HG02763 (cell line): ENCODE measurements around the gene RPS4Y1.

Experiments
- ATAC-seq: cut with Tn5 transposase; IDR thresholded peaks from one replicate; pipeline ENCODE4 v1.9.1; 2021; ENCODE audit warnings: mild to moderate bottlenecking, moderate library complexity; ENCODE audit not compliant: unreplicated experiment

Gene RPS4Y1

DNA sequence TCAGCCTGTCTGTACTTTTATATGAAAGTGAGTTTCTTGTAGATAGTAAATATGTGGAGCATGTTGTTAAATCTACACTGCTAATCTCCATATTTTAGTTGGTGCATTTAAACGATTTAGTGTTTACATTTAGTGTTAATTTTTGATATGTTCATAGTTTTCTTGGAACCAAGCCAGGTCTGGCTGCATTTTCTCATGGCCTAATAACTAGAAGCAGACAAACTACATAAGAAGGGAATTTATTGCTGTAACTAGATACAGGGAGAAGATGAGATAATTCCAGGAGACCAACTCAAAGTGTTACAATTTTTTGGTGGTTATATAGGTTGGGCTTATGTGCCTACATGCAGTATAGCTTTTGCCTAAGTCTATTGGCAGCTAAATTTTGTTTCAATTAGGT lies 32.8 kb downstream of the RPS4Y1 start:
- ATAC-seq, result no peak

DNA sequence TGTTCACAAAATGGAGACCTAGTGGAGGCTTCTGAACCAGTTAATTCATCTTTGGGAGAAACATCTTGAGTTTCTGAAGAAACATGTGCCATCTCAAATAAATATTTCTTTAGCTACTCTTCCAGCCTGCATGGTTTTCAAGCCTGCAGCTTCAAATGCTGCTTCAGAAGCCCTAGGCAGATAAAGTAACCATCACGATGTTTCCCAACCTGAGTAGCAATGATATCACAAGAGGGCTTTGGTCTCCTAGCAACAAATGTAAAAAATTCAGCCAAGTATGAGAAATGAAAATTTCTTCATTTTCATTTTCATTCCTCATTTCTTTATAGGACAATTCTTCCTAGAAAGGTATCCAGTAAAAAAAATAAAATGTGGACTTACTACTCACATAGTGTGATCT lies 42.2 kb downstream of the RPS4Y1 start:
- ATAC-seq, result no peak

DNA sequence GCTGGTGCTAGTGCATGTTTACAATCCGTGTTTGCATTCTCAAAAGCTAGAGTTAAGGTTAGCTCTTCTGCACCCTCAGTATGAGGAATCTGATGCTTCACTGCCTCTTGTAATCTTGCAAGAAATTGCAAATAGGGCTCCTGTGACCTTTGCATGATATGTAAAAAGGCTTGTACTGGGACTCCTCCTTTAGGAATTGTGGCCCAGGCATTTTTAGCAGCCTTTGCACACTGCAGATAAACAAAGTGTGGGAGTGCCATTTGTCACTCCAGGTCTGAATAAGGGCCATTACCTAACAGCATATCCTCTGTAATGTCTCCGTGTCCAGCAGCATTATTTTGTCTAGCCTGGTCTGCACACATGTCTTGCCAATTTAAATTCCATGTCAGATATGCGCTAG lies 44.5 kb downstream of the RPS4Y1 start:
- no peak for ATAC-seq

DNA sequence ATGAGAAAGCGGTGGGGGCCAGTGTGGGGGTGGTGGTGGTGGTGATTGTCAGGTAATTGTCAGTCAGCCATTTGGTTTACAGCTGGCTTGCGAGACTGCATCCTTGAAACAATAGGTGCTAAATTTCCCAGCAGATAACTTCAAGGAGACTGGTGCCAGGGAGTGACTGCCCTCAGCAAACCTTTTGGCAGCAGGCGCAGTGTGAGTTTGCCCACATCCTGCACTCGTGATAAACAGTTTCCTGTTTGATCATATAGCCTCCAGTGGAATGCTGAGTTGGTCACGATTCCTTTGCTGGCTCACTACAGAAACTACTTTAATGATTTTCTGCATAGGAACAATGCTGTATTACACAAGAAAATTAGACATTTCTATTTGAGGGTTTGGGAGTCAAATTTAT lies 46.0 kb downstream of the RPS4Y1 start:
- no peak for ATAC-seq

DNA sequence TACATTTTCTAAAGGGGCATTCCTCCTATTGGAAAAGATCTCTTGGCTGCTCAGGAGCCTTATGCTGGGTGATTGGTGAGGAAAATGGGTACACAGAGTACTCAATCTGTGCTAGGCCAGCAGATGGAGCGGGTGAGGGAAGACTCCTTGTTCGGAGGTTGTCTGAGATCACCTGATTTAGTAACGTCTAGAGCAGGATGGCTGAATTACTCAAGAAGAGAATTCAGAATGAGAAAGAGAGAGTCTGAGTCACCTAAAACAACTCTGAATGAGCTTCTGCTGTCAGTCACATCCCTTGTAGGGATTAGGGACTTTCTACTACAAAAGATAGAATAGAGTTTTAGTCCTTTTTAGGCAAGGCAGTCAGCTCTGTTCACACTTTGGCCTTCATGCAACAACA lies 46.6 kb downstream of the RPS4Y1 start:
- no peak for ATAC-seq

DNA sequence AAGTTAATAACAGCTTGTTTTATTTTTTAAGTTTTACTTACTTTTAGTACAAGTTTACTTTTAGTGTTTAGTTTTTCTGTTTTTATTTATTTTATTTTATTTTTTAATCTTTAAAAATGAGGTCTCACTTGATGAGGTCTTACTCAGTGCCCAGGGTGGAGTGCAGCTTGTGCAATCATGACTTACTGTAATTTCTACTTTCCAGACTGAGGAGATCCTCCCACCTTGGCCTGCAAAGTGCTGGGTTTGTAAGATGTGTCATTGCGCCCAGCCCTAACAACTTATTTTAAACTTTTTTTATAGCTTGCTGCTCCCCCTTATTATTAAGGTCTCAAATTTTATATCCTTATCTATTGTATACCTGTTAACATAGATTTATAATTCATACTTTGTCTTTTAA lies 52.1 kb downstream of the RPS4Y1 start:
- no peak for ATAC-seq

DNA sequence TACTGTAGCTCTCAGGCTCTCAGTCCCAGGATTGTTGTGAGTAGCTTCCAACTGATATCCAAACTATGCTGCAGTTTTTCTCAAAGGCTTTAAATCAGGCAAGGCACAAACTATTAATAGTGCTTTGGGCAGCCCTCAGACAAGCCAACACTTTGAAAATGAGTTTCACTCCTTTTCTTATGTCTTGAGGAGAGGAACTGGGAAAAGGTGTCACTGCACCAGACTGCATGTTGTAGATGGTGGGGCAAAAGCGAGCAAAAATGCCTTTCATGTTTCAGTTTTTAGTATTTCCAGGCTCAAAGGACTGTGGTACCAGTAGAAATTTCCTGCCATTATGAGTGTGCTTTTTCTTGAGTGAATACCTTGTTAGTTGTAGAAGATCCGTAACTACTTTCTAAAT lies 54.6 kb downstream of the RPS4Y1 start:
- ATAC-seq, result no peak

DNA sequence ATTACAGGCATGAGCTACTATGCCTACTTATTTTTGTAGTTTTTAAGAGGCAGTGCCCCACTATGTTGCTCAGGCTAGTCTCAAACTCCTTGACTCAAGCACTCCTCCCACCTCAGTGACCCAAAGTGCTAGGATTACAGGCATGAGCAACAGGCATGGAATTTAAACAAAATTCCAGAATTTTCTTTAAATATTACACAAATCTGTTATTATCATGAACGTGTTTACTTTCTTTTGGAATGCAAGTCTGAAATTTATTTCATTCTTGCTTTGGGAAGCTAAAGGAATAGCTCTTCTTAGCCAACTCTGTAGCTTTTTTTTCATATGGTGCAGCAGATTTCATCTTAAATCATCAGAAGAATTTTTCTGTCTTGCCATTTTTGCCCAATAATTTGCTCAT lies 66.0 kb downstream of the RPS4Y1 start:
- no peak for ATAC-seq

DNA sequence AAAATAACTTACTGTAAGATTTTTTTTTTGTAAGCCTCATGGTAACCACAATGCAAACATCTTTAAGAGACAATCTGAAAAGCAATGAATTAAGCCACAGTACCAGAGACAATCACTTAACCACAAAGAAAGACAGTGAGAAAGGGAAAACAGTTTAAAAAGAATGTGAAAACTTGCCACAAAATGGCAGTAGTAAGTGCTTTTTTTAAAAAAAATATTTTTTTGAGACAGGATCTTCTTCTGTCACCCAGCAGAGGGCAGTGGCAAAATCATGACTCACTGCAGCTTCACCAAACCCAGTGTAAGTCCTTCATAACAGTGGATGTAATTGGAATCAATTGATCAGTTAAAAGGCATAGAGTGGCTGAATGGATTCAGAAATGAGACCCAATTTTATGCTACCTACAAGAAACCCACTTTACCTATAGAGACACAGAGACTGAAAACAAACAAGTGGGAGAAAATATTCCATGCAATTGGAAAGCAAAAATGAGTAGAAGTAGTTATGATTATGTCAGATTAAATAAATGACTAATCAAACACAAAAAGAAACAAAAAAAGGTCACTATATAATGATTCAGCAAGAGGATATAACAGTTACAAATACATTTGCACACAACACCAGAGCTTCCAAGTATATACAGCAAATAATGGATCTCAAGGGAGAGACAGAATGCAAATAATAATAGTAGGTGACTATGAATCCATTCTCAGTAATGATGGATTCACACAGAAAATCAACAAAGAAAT lies 71.8 kb downstream of the RPS4Y1 start:
- ATAC-seq, result no peak
